NCI-H526 treated with DMSO at 0.1 percent for 48 hours (cell line): ENCODE measurements around the gene FMN1.
"Not testable (repeated sequence)": the region's sequence is repeated elsewhere in the genome, so short reads cannot be mapped to it uniquely, and the experiment has no call there.

Experiments
- DNase-seq: peaks from one replicate; lab custom pipeline; 2025; lab: John Stamatoyannopoulos, UW

Gene FMN1

DNA sequence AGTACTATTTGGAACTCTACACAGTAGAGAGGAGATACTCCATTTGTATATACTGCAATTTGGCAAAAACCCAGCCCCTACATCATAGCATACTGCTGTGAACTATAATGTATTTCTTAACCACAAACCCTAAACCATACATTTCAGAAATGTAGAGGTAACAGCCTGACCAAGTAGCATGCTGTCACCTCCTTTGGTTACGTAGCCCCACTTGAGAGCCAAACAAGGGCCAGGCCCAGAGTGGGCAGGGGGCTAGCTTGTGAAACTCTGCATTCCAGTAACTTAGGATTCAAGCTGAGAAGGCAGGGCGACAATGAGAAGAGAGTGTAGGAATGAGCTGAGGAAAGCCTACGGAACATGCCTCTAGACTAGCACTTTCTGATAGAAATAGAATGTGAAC is 340.9 kb downstream of the FMN1 start:
- DNase-seq, result no peak

DNA sequence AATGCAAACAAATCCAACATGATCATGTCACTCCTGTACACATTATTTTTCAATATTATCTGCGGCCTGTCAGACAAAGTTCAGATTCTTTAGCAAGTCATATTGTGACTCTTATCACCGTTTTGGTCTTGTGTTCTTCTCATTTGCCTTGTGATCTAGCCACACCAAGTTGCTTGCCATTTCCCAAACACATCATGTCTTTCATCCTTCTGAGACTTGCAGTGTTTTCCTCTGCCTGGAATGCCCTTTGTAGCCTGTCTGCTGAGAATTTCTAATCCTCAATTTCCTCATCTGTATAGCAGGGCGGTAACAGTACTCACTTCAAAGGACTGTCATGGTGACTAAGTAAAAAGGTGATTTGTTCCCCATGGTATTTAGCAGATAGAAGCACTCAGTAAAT is 341.7 kb downstream of the FMN1 start:
- DNase-seq, result no peak

DNA sequence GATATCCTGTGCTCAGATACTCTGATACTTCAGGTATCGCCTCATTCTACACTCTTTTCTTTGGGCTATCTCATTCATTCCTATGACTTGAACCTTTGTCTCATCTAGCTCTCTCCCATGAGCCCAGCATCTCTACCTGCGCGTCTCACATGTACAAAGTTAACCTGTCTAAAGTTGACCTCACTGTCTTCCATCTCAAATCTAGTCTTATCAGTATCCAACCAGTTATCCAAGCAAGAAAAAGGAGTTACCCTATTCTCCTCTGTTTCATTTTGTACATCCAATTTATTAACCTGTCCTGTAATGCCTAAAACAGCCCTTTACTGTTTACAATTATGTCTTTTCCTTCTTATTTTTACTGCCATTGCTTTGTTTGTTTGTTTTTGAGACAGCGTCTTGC is 342.5 kb downstream of the FMN1 start:
- no peak for DNase-seq

DNA sequence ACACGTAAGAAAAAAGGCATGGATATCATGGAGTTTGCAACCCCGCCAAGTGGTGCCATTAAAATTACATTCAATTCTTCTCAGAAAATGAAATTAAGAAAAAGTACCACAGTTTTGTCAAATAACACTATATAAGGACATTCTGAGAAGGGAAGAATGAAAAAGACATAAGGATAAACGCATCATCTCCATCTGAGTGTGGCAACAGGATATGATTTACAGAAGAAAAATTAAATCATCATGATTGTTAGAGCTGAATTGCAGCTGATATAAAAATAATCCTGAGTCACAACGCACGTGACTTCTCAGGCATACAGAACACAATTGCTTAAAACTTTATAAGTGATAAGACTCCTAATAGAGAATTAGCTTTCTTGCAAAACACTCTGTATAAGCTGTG is 342.9 kb downstream of the FMN1 start:
- DNase-seq, result no peak

DNA sequence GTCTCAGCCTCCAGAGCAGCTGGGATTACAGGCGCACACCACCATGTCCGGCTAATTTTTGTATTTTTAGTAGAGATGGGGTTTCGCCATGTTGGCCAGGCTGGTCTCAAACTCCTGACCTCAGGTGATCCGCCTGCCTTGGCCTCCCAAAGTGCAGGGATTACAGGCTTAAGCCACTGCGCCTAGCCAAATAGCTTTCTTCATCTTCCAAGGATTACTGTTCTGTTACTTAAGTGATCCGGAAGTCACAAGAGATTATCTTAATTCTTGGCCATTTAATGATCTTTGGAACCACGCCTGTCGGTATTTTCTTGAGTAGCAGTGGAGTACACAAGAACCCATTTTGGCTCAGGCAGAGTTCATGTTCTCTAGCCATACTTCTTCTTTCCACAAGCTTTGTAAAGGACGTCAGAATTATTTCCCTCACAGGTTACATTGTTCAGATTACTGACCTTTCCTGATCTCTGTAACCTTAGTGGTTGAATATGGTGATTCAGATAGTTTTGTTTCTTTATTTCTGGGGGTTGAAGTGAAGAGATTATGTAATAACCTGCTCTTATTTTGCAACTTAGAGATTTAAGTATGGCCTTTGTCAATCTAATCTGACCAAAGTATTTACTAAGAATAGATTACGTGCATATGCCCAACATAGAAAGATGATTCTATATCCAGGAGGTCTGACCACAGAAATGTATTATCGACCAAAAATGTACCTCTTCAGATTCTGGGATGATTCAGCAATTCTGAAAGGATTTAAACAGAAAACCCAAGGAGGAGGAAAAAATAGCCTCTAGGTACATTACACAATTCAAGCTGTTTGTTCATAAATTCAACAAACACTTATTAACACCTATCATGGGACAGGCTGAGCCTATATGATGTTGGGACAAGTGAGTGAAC is 344.5 kb downstream of the FMN1 start:
- DNase-seq, result no peak

DNA sequence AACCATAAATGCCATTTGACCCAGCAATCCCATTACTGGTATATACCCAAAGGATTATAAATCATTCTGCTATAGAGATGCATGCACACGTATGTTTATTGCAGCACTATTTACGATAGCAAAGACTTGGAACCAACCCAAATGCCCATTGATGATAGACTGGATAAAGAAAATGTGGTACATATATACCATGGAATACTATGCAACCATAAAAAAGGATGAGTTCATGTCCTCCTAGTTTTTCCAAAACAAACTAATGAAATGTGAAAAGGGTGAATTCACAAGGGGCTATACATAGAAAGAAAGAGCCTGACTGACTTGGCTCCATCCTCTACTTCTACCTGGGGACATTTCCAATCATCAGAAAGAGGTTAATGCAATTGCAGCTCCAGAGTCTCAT is 347.8 kb downstream of the FMN1 start:
- not testable (repeated sequence) for DNase-seq

DNA sequence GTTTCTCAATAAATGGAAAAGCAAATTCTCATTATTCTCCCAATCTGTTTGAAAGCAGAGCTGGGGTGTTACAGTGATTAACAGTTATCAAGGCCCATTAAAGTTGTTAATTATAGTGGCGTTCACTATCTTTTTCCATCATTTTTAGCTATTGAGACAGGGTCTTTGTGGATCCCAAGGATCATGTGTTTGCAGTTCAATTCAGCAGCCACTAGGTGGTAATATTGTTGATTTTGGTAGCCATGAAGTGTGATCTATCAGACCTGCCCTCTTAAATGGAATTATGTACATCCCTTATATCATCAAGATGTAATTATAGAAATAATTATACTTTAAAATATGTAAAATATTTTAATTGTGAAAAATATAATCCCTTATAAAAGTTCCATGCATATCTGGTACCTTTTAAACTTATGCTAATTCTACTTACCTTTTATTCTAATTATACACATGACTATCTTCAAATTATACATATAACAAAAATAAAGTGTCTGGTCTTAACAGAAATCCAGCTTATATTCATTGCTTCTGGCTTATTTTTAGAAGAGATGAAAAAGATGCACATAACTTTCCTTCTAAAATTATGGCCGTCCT is 350.3 kb downstream of the FMN1 start:
- peak; percentile 64 for DNase-seq

DNA sequence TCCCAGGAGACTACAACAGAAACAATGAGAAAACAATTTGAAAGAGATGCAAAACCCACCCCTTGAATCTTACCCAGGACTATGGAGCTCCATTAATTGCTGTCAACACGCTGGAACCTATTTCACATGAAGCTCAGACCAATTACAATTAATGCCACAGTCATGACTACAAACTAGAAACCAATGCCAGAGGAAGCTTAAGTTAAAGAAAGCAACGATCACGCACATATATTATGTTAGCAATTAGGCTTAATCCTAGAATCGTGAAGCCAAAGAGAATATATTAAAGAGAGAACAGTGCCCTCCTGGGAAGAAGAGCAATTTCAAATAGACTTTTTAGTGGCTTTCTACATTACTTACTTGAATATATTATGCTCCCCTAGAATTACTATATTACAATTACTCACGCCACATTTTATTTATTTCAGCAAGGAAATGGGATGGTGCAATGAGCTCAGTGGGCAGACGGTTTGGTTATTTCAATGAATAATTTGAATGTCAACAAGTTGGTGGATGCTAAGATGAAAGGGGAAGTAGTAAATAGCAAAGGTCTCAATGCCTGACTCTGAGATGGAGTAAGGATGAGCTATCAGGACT is 351.2 kb downstream of the FMN1 start:
- peak; percentile 86 for DNase-seq

DNA sequence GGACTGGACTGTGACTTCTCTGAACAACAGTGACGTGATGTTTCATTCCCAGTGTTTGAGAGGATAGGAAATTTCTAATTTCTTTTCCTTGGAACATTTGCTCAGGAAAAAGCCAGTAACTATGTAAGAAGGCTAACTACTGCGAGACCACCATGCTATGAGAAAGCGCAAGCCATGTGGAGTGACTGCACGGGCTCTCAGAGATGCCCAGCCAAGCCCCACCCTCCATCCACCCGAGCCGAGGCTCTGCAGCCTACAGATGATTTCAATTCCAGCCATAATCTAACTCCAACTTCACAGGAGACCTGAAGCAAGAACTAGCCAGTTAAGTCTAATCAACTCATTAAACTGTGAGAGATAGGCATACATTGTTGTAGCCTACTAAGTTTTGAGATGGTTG is 352.4 kb downstream of the FMN1 start:
- DNase-seq, result no peak

DNA sequence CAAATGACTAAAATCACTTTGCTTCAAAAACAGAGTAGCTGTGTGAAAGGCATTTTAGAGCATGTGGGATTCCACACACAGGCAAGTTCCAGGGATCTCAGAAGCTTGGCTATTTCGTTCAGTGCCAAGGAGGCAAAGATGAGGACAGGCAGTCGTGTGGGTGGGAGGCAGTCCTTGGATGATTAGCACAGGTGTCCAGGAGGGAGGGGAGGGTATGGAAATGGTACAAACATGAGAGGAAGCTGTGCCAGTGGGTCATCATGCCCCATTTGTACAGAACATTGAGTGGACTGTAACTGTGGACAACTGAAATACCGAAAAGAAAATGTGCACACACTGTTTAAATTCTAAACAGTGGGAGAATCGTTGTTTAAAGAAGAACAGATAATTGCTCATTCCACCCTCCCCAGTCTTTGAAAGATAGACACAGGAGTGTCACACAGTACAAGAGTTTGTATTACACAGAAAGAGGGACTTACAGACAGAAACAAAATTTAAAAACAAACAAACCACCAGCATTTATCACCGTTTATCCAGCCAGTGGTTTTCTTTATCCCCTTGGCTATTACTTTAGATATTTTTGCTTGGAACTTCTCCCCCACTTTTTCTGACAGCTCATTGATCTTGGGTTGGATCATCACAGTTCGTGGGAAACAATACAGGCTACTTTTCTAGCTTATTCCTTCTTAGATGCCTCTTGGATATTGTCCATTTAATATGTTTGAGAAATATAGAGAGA is 353.8 kb downstream of the FMN1 start:
- DNase-seq, result no peak

DNA sequence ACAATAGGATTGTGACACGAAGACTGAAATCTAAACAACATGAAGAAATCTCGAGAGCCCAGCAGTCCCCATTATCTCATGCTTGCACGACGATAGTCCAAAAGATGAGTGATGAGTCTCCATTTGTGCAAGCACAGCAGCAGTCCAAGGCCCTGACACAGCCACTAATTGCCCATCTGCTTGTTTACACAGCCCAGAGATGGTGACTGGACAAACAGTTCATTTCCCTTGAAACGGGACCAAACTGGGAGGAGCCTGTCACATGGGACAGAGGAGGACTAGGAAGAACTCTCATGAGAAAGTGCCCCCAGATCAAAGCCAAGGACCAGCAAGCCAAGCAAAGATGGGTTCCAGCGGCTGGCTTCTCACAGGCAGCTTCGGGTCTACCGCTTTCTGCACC is 355.7 kb downstream of the FMN1 start:
- peak; percentile 12 for DNase-seq

DNA sequence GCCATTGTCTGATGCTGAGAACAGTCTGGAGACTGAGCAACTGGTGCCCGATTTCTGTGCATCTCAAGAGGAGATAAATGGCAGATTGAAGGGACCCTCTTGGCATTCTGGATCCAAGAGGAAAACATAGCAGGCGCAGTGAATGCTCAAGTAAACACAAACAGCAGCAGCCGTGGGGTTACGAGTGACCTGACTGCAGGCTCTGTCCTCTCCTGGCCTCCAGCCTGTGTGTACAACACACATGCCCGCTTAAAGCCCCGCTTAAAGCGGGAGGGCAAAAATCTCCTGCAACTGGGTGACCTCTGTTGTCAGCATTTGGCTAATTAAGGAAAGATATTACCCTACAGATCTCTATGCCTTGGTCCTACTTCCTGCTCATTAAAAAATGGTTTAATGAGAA is 356.2 kb downstream of the FMN1 start:
- DNase-seq, result no peak

DNA sequence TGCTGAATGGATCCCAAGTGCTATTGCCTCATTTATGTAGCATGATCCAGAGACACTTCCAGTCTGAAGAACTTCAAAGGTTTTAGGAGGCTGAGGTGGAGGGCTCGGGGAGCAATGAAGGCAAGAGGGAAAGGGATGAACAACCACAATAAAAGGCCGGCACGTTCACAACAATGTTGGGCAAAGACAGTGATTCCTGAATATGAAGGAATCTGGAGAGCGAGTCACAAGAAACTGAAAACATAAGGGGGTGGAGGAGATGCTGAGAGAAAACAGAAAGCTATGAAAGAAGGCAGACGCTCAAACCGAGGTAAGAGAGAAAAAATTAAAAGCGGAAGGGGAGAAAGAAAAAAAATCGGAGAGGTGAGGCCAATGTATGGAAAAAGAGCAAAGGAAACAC is 356.6 kb downstream of the FMN1 start:
- no peak for DNase-seq

DNA sequence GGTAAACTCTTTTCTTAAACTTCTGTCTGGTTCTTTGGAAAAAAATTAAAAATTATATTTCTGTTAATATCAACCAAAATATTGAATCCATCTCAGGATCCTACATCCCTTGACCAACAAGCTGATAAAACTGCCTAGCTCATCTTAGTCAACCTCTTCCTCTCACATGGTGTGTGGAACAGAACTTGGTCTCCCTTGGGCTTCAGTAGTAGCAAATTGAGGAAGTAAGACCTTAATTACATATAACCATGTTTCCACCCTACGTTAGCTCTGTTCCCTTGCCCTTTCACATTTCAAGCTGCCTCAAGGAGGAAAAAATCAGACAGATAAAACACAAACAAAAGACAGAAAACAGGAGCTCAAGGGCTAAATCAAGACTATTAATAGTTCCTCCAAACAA is 360.4 kb downstream of the FMN1 start:
- DNase-seq, result no peak

DNA sequence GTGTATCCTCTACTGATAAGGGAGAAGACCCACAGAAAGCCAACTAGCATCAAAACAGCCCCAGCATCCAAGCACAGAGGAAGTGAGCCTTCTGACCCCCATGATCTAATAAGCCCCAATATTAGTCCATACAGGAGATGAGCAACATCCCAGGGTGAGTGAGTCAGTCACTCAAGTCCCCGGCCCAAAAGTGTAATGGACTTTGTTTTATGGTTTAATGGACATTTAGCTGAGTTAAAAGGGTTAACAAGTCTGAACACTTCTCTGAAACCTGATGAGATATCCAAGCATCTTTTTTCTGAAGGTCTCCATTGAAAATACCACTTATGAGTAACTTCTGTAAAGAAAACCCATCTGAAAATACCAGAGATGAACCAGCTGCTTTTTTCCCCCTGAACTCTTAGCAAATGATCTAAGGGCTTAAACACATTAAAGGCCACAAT is 361.1 kb downstream of the FMN1 start:
- no peak for DNase-seq

DNA sequence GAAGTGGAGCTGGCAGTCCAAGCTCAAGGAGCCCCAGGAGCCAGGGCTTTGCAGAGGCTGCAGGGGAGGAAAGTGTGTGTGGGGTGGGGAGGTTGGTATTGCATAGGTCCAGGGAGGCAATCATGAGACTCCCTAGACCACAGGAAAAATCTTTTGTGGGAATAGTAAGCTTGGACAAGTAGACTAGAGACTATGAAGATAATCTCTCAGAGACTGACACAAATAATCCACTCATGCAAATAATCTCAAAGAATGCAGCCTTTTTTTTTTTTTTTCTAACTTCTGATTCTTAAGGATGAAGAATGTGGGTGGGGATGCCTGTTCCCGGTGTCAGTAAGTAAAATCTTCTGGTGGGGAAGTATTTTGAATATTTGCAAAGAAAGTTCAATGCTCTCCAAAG is 363.0 kb downstream of the FMN1 start:
- no peak for DNase-seq

DNA sequence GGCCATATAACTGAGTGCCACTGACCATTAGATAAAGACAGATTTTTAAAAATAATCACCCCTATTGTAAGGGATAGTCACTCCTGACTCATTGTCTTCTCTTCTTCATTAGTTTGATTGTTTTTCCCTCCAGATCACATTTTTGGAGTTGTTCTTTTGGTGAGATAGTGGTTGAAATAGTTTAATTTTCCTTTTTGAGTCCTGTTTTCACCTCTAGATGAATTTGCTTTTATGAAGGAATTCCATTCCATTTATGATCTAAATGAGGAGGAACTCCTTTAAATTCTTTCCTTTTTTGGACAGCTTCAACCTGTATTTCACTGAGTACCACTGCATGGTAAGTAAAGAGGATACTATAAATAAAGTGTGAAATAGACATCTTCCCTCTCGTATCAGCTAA is 364.3 kb downstream of the FMN1 start:
- no peak for DNase-seq

DNA sequence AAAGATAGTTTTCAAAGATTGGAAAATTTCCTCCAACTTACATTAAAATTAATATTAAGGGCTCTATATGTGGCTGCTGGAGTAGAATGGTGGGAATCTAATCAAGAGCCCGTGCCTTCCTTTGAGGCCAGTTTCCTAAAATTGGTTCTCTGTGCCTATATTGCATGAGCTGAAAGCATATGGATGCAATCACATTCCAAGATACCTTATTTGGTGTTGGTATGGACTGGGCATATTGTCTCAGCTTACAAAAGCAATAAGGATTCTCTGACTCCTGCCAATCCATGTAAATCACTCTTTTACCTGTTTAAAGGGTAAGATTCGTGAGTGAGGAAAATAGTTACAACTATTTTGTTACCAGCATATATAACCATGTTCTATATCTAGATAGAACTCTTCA is 365.1 kb downstream of the FMN1 start:
- no peak for DNase-seq

DNA sequence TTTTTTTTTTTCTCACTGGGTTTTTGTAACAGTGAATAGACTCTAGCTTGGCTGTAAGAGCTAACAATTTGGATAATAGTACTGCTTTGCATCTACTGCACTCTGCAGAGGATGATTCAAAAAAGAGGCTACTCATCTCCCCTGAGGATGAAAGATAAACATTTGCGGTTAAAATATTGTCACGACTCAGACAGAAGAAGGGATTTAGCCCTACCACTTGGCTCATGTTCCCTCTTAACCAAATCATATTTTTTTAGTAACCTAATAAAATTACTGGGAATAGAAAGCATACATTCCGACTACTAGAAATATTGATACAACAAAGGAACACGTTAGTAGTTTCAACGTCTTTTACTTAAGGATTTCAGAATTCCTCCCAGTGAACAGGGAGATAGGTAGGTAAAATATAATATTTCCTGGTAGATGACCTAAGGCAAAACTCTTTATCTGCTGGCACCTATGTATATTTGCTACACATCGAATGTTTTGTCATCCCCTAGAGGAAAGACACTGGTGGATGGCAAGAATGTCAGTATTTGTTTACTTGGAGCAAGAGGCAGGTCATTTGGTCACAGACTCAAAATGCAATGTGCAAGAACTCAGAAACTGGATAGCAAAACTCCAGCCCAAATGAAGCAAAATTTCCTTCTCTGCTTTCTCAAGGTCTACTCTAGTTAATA is 365.9 kb downstream of the FMN1 start:
- DNase-seq, result peak; percentile 98

DNA sequence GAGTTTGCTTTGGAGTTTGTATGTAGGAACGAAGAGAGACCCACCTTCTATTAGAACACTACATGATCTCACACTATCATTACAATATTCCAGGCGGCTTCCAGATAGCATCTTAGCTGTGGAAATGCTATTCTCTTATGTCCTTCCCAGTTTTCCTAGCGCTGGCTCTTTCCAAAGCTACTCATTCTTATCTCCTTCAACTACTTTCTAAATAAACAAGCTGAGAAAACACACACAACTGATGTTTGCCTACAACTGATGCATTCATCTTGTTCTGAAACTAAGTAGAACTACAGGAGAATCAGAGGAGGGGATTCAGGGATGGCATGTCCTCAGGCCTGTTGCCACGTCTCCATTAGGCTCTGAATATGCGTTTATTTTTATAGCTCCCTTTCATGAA is 367.8 kb downstream of the FMN1 start:
- no peak for DNase-seq

DNA sequence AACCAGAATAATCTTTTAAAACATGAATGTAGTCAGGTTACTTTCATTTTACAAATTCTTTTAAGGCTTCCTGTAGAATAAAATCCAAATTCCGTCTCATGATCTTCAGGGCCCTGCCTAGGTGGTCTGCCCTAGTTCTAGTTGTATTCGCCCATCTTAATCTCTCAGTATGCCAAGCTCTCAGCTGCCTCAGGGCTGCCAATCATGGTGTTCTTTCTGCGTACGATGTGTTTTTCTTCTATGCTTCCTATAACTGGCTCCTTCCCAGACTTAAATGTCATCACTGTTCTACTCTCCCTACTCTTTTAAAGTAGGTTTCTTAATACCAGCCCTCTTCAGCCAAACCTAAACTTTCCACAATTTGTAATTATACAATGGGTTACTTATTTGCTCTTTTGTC is 369.3 kb downstream of the FMN1 start:
- DNase-seq, result no peak

DNA sequence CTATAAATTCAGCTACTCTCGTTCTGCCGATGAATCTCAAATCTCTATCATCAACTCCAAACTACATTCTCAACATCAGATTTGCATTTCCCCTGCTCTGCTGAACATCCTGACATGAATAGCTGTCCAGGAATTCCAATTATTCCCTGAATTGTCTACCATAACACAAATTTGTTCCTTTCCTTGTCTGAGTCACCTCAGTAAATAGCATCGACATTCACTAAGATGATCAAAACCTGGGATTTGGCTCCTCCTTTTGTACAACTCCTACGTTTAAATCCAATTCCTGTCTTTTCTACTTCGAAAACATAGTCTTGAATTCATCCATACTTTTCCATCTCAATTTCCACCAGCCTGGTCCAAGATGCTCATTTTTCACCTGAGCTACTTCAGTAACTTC is 369.7 kb downstream of the FMN1 start:
- no peak for DNase-seq
